SK-N-SH treated with all-trans-retinoic acid at 6 μM for 48 hours (cell line): ENCODE results near the gene ITGBL1.

Experiments
- BACH2 ChIP-seq: fragments of 250-450 bp; sonication (Bioruptor Pico); IDR thresholded peaks from 2 replicates; pipeline ENCODE4 v1.9.0; 2021; ENCODE audit warnings: mild to moderate bottlenecking, borderline replicate concordance
- CREB5 ChIP-seq: fragments of 250-450 bp; sonication (Bioruptor Pico); IDR thresholded peaks from 2 replicates; pipeline ENCODE4 v1.5.1; 2020; ENCODE audit warnings: low read depth, mild to moderate bottlenecking, moderate library complexity
- OSR1 ChIP-seq: fragments of 250-450 bp; sonication (Bioruptor Pico); IDR thresholded peaks from 2 replicates; pipeline ENCODE4 v1.8.0; 2022; ENCODE audit warnings: moderate library complexity, mild to moderate bottlenecking, inconsistent platforms
- RARB ChIP-seq: fragments of 250-450 bp; sonication (Bioruptor Pico); IDR thresholded peaks from 2 replicates; pipeline ENCODE4 v1.8.0; 2021; ENCODE audit warnings: mild to moderate bottlenecking, moderate library complexity
- TOX ChIP-seq: fragments of 250-450 bp; sonication (Bioruptor Pico); IDR thresholded peaks from 2 replicates; pipeline ENCODE4 v1.8.0; 2021; ENCODE audit warnings: mild to moderate bottlenecking, moderate library complexity, borderline replicate concordance
- TSHZ2 ChIP-seq: fragments of 250-450 bp; sonication (Bioruptor Pico); IDR thresholded peaks from 2 replicates; pipeline ENCODE4 v1.5.0; 2020; ENCODE audit warnings: mild to moderate bottlenecking, moderate library complexity
- ZNF70 ChIP-seq: fragments of 450-650 bp; formaldehyde crosslinking; IDR thresholded peaks from 2 replicates; pipeline ENCODE4 v1.5.0; 2020; ENCODE audit warnings: mild to moderate bottlenecking, moderate library complexity
- ZNF8 ChIP-seq: fragments of 450-650 bp; formaldehyde crosslinking; IDR thresholded peaks from 2 replicates; pipeline ENCODE4 v1.5.0; 2020; ENCODE audit warnings: mild to moderate bottlenecking, moderate library complexity

- no peak for TF ChIP-seq RARB (CRISPR knock-in tag)
- no peak for TF ChIP-seq TOX (CRISPR knock-in tag)
- TF ChIP-seq ZNF70 (CRISPR knock-in tag), result no peak
- no peak for TF ChIP-seq OSR1 (CRISPR knock-in tag)
- no peak for TF ChIP-seq BACH2 (CRISPR knock-in tag)
- no peak for TF ChIP-seq ZNF8 (CRISPR knock-in tag)
- no peak for TF ChIP-seq CREB5
- TF ChIP-seq TSHZ2 (CRISPR knock-in tag), result no peak
These were observed 278.0 kb downstream of the ITGBL1 start for GRCh38 chr13:101730420-101731000.
